HG03060 (cell line): ENCODE results near the gene ABCA7.

Experiments
- ATAC-seq: cut with Tn5 transposase; IDR thresholded peaks from one replicate; pipeline ENCODE4 v1.9.1; 2021; ENCODE audit warnings: low read depth, moderate number of reproducible peaks; ENCODE audit not compliant: unreplicated experiment

ABCA7 gene

GRCh38 chr19:1032264-1032867 is 7.5 kb upstream of the ABCA7 start:
- no peak for ATAC-seq

GRCh38 chr19:1035998-1036621 is 3.8 kb upstream of the ABCA7 start:
- ATAC-seq = no peak

- no peak for ATAC-seq
These were observed 2.3 kb upstream of the ABCA7 start for GRCh38 chr19:1037621-1038064.

GRCh38 chr19:1038978-1039645 is 795 bp upstream of the ABCA7 start:
- no peak for ATAC-seq

- ATAC-seq = no peak
These were observed 767 bp downstream of the ABCA7 start for GRCh38 chr19:1040476-1041271.

GRCh38 chr19:1041272-1041834 is 1.4 kb downstream of the ABCA7 start:
- ATAC-seq = no peak

- no peak for ATAC-seq
These were observed 2.2 kb downstream of the ABCA7 start for GRCh38 chr19:1041835-1042685.

GRCh38 chr19:1042689-1043511 is 3.0 kb downstream of the ABCA7 start:
- ATAC-seq = no peak

- no peak for ATAC-seq
These were observed 5.3 kb downstream of the ABCA7 start for GRCh38 chr19:1045247-1045603.

GRCh38 chr19:1046117-1046626 is 6.3 kb downstream of the ABCA7 start:
- ATAC-seq = no peak

- no peak for ATAC-seq
These were observed 7.2 kb downstream of the ABCA7 start for GRCh38 chr19:1046836-1047695.

- ATAC-seq = no peak
These were observed 7.8 kb downstream of the ABCA7 start for GRCh38 chr19:1047696-1048147.

- ATAC-seq = no peak
These were observed 9.2 kb downstream of the ABCA7 start for GRCh38 chr19:1049106-1049505.

- ATAC-seq = no peak
These were observed 9.9 kb downstream of the ABCA7 start for GRCh38 chr19:1049800-1050199.

- ATAC-seq = no peak
These were observed 11.3 kb downstream of the ABCA7 start for GRCh38 chr19:1050989-1051788.

- no peak for ATAC-seq
These were observed 11.9 kb downstream of the ABCA7 start for GRCh38 chr19:1051791-1052190.

GRCh38 chr19:1052349-1052975 is 12.6 kb downstream of the ABCA7 start:
- no peak for ATAC-seq
